SIG-M5 (cell line): ENCODE measurements around the gene LDB2.
"Not testable (repeated sequence)": the region's sequence is repeated elsewhere in the genome, so short reads cannot be mapped to it uniquely, and the experiment has no call there.

ENCODE experiments used
- DNase-seq: peaks from one replicate; lab custom pipeline; 2025; lab: John Stamatoyannopoulos, UW

Gene LDB2

DNA sequence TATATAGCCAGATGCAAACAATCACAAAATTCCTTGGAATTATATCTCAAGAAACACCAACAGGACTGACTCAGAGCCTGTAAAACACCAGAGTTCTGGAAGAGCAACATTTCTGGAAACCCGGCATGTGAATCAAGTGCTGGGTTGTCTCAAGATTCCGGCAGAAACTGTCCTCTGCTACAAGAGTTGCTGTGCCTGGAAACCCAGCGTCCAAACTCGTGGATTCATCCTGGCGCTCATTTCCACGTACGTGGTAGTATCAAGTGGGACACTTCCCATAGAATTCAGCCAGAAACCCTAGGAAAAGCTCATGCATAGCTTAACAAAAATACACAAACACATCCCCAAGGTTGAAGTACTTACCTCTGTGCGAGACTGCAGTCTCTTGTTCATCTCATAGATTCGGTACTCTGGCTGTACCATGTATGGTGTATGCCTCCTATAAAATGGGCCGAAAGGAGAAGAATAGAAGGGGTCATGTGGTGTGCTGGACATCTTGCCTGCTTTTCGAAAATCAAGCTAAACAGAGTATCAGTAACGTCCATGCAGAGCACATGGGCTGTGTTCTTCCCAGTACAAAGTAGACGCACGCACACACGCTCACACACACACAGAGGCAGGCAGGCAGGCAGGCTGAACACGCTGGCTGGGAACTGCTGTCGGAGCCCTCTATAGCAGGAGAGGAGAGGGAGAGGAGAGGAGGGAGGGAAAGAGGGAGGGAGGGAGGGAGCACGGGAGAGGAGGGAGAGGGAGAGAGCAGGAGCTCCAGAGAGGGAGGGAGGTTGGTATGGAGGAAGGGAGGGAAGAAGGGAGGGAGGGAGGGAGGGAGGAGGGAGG is at the start of gene LDB2:
Gene LDB2 (minus strand): TSS at position 655 of the 837 bp plus-strand sequence.
- DNase-seq: no peak

DNA sequence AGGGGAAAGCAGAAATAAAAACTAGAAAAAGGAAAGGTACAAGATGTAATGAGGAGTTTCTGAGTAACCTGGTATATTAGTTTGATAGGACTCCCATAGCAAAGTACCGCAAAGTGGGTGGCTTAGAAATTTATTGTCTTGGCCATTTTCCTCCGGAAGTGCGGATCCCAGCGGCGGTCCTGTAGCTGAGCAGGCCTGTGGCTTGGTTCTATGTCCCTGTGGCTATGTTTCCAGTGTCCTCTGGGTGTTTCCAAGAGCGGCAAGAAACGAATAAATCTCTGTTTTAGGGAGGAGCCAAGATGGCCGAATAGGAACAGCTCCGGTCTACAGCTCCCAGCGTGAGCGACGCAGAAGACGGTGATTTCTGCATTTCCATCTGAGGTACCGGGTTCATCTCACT is 44.0 kb upstream of the LDB2 start:
- DNase-seq: no peak

DNA sequence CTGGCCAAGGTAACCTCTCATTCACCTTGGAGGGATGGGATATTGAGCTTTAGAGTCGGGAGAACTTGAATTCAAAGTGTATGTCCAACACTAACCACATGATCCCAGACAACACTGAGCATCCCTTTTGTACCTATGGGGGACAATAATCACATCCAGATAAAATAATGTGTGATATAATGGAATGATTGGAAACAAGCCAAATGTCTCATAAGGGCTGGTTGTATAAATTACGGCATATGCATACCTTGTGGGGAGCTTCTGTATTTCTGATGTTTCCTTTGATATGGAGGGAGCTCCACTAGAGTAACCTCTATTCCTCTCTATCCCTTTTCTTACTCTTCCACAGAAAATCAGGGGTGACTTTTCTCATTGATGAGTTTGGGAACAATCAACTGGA is 40.7 kb upstream of the LDB2 start:
- DNase-seq: no peak

DNA sequence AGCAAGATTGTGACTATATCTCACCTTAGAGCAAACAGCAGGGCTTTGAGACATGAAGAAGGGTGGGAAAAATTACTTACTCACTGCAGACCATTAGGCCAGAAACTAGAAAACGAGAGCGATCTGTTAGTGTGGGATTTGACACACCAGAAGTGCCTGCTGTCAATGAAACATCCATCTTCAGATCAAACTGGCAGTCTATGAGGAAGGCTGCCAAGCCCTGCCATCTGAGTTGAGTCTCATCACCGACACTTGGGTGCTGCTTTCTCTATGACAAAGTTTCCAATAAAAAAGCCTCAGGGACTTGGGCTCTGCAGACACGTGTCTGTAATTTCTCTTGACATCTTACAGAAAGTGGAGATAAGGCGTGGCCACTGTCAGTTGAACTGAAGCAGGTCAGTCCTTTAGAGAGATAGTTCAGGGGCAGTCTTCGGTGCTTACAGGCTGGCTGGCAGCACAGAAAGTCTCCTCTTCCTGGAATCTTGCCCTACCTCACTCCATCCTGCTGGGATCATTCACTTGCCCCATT is 40.1 kb upstream of the LDB2 start:
- no peak for DNase-seq

DNA sequence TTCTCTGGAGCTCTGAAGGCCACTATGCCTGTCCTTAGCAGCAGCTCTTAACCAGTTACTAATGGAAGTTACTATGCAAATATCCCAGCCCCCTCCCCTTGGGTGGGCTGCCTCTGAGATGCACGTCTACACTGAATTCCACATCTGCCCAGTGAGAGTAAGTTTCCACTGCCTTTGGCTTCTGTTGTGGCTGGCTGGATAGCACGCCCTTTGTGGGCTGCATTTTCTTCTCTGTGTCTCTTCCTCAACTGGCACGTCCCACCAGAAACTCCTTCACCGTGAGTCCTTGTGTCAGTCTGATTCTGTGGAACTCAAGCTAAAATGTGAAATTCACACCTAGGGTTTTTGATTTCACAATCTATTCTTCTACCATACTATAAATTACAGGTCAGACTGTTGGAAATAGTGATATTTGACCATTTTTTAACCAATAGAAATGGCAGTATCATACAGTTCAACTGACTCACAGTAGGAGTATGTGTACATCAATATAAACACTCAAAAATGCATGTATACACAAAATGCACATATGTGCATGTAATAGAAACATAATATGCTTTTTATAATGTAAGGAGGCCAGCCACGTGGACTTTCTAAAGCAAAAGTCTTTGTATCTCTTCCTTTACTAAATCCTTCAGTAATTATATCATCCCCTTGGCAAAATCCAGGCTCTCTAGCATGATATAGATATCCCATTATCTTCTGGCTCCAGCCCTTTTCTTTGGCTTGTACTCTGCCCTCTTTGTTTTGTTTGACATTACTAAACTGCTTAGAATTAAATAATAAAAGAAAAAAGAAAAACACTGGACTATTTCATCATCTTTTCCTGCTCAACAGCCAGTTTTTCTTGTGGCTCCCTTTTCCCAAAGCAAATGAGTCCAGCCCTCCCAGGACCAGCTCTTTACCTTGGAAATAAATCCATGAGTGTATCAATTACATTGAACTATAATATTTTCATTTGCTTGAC is 33.2 kb upstream of the LDB2 start:
- DNase-seq: no peak

DNA sequence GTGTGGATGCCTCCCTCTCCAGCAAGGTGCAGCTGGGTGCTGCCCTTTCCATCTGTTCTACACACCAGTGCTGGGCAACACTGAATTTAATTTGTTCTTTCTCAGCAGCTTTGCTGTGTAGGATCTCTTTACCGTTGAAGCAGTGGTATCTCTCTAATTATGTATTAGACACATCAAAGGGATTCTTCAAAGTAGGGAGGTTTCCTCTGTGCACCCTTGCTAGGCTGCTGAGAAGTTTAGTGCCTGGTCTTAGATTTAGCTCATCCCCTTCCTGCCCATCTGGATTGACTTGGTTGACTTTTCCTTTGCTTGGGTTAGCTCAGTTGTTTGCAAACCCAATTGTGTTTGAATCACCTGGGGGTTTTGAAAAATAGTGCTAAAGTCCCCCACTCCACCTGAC is 27.8 kb upstream of the LDB2 start:
- no peak for DNase-seq

DNA sequence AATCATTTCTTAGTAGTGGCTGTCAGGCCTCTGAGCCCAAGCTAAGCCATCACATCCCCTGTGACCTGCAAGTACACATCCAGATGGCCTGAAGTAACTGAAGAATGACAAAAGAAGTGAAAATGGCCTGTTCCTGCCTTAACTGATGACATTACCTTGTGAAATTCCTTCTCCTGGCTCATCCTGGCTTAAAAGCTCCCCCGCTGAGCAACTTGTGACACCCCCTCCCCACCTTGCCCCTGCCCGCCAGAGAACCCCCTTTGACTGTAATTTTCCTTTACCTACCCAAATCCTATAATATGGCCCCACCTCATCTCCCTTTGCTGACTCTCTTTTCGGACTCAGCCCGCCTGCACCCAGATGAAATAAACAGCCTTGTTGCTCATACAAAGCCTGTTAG is 20.3 kb upstream of the LDB2 start:
- DNase-seq: not testable (repeated sequence)

DNA sequence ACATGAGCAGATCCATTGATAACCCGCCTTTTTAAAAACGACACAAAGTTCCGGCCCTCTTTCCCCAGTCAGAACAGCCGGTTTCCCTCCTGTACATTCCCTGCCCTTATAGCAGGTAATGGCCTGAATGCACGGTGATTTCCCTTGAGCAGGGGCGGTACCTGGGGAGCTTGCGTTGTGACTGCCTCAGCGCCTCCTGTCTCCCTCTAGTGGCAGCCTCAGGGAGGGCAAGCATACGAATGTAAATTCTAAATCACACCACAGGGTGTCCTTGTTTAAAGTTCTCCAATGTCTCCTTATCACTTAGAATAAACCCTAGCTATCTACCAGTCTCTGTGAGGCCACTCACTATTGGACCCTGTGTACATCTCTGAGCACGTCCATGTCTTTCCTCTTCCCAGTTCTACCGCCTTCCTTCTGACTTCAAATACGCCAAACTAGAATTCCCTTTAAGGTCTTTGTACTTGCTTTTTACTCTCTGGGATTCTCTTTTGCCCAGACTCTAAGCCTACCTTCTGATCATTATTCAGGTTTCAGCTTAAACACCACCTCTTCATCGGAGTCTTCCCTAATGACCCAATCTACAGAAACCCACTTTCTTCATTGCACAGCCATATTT is 18.4 kb upstream of the LDB2 start:
- DNase-seq: no peak

DNA sequence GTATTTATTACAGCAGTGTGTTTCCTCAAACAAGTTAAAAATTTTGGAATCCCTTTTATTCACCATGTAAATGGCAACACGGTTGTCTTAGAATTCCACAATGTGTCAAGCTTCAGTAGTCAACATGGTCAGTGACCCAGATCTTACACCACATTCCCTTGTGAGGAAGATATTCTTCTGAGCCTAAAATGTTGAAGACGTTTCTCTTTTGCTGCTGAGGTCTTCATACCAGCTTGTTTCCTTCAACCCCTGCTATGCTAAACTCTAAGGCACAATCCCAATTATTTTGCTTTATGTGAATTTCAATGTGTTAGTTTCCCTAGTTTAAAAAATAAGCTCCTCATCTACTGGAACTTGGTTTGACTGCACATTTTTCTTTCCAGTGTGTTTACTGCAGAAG is 17.6 kb upstream of the LDB2 start:
- DNase-seq: no peak

DNA sequence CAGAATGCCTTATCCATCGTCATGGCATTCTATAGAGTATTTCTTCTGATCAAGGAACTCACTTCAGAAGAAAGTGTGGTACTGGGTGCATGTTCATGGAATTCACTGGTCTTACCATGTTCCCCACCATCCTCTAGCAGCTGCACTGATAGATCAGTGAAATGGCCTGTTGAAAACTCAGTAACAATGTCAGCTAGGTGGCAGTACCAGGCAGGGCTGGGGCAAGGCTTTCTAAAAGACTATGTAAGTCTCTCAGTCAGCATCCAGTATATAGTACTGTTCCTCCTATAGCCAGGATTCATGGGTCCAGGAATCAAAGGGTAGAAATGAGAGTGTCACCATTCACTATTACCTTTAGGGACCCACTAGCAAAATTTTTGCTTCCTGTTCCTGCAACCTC is 15.8 kb upstream of the LDB2 start:
- DNase-seq: no peak

DNA sequence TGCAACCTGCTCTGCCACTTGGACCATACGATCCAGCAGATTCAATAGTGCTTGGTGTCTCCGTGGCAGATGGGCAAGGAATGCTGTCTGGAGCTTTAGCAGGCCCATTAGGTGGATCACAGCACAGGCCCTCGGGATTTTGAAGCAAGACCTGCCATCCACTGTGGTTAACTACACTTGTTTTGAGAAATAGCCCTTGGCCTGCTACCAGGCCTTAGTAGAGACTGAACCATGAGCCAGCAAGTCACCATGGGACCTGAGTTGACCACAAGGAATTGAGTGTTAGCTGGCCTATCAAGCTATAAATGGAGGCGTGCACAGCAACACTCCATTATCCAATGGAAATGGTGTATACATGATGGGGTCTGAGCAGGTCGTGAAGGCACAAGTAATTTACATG is 14.5 kb upstream of the LDB2 start:
- DNase-seq: no peak

DNA sequence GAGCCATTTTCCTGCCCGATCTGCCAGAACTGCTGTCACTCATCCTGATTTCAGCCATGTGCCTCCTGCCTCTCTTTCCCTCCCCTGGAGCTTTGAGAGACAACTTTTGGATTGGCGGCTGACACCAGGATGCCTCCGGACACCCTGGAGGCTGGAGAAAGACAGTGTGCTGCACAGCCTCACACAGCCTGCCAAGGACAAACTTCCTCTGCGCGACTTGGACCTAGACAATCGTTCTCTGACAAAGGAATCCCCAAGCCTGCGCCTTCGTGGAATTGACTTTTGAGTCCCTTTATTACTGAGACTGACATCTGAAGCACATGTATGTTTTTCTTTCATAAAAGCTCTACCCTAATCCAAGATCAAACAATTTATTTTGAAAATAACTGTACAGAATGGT is 10.8 kb upstream of the LDB2 start:
- no peak for DNase-seq

DNA sequence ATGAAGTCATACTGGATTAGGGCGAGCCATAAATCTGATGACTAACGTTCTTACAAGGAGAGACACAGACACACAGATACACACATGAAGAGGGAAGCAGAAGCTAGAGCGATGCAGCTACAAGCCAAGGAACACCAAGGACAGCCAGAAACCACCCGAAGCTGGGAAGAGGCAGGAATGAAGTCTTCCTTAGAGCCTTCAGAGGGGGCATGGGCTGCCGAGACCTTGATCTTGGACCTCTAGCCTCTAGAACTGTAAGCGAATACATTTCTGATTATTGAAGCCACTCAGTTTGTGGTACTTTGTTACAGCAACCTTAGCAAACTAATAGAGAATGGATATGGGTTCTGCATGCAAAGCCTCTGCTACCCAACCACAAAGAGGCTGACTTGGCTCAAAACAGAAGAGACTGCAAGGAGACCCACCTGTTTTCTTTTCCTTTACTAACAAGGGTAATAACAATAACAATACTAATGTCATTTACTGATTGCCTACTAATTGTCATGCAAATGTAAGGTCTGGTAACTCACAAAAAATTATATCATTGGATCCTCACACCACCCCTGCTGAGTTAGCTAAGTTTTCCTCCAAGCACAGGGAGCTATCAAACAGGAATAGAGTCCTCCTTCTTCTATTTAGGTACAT is 10.1 kb upstream of the LDB2 start:
- DNase-seq: no peak

DNA sequence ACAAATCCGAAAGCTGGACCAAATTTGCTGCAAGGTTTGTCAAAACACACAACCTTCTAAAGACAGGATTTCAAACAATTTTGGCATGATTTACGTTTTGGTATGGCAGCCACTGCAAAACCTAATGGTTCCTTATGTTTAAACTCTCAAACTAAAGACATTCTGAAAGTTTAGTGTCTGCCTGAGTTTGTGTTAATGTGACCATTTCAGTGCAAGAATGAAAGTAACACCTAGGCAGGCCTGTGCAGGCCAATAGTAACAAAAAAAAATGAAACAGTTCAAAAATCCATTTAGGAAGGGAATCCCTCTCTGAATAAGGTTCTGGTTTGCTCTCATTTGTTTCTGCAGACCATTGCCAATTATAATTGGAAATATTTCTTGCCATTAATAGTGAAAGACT is 1.9 kb upstream of the LDB2 start:
- no peak for DNase-seq

DNA sequence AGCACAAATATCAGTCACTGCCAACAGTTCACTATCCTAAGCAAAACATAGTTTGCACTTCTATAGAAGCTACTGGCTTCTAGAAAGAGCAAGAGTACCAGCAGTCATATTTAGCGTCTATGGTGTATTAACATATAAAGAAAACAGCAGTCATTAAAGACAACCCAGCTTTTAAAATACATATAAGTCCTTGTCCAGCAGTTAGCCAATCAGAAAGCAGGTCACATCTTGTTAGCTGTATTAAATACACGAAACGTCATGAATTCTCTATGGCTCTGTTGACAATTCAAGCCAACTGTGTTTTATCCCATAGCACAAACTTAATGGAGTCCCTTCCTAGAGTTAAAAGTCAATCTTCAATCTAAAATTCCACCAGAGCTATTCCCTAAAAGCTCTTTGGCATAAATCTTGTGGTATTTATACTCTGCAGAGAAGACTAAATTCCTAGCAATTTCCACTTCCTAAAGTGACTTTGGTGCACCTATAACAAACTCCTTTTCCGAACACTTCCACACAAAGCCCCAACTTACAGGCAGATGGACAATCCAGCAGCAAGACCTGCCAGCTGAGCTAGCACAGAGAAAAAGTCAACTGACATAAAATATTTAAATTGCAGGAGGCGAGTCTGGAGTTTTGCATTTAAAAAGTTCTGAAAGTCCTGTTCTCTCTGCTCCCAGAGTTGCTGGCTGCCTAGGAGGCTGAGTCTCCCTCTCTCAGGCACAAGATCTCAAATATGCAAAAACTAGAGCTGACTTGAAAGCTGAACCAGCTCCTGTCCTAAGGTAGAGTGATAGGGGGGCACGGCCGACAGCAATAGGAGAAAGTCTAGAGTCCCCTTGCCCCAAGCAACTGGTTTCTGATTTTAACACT is 1.3 kb downstream of the LDB2 start:
- DNase-seq: no peak

DNA sequence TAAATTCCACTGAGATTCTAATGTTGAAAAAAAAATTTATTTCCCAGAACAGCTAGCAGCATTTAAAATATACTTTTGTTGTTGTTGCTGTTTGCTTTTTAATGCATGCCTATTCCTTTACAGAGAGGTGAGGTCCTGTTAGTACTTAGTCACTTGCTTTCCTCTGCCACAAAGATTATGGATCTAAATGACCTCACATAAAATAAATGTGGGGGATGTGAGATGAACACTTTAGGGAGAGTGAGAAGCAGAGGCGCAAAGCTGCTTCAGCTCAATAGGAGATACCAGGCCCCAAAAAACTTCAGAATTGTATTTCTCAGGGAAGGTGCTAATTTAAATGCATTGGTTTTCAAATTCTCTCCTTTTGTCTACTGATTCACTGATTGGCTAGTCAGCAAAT is 4.0 kb downstream of the LDB2 start:
- DNase-seq: no peak

DNA sequence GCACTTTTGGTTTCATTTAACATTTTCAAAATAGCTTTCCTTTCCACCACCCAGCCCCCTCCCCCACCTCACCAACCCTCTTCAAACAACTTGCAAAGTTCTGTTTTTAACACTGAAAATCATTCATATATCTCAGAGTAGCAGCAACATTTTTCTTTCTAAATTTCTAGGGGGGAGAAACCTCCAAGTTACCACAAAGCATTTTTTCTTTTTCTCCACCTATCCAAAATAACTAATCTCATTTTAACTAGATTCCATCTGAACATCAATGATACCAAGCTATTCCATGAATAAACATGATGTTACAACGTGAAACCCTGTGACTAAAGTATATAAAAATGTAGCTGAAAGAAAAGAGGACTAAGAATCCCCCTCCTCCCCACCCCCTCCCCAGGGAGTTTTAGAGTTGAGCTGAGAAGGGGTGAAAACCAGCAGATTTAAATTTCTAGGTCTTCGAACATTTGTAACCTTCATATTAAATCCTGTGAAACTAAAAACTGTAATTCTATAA is 5.2 kb downstream of the LDB2 start:
- DNase-seq: no peak

DNA sequence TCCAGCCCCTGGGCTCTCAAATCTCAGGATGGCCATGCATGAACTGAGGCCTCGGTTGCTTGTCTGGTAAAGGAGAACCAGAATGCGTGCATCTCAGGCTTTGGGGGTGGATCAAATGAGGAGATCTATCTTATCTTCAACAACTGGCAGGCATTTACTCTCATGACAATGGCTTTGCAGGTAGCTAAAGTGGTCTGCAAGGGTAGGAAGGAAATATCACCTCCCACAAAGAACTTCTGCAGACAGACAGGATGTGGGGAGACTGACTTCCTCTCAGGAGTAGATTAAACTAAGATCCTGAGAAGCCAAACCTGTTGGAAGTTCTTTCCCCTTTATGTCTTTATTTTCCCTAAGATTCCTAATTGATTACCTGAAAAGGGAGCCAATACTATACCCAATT is 7.8 kb downstream of the LDB2 start:
- DNase-seq: no peak

DNA sequence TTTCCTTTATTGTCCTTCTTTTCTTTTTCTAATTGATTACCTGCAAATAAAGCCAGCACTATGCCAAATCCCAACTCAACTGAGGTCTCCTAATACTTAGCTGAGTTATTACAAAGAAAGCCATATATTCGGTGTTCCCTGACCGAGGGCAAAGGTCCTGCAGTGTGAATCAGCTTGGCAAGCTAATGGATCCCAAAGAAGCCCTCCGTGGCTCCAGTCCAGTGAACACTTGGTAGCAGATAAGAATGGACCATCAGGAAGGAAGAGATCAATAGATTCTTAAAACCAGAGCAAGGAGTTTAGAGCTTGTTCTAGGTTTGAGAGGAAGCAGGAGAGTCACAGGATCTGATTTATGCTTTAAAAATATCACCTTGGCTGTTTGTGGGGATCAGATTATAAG is 8.5 kb downstream of the LDB2 start:
- no peak for DNase-seq

DNA sequence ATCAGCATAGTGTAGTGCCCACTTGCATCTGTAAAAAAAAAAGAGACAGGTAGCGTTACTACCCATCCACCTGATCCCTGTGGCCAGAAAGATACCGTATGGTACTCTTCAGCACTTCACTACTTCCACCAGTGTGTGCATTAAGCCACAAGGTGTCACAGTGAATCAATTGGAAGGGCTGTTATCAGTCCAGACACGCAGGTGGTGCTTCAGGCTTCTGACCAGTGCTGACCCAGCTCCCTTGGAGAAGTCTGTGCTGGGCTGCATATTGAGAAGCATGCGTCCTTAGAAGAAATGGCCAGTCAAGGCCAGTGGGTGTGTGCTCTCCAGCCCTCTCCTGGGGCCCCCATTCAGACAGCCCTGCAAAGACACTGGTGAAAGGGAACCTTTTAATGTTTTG is 10.6 kb downstream of the LDB2 start:
- no peak for DNase-seq
